ENCODE results near the gene SPATA17. TPM values are rescaled to one million over a fixed set of nuclear protein-coding genes. Genes with fewer than 3 reads are reported as not detected.
A peak's percentile ranks its signal among the peaks of the same experiment; 100 is the strongest.
"Not testable (repeated sequence)": the region's sequence is repeated elsewhere in the genome, so short reads cannot be mapped to it uniquely, and the experiment has no call there.

Gene SPATA17
- total RNA-seq: 10 to 100 TPM; 10.1 to 13.4 TPM
- 1 to 10 TPM; 3.3 to 3.9 TPM for polyA plus RNA-seq
- long read RNA-seq, donor 1, partial matches to known transcripts: 0 of 1 reads
- long read RNA-seq, donor 1, other reads (novel, unspliced or antisense): 0 of 1 reads
- long read RNA-seq, donor 2: 0 reads
- long read RNA-seq, donor 3: 0 reads
- long read RNA-seq, donor 4: 0 reads
- long read RNA-seq, donor 5: 0 reads

DNA sequence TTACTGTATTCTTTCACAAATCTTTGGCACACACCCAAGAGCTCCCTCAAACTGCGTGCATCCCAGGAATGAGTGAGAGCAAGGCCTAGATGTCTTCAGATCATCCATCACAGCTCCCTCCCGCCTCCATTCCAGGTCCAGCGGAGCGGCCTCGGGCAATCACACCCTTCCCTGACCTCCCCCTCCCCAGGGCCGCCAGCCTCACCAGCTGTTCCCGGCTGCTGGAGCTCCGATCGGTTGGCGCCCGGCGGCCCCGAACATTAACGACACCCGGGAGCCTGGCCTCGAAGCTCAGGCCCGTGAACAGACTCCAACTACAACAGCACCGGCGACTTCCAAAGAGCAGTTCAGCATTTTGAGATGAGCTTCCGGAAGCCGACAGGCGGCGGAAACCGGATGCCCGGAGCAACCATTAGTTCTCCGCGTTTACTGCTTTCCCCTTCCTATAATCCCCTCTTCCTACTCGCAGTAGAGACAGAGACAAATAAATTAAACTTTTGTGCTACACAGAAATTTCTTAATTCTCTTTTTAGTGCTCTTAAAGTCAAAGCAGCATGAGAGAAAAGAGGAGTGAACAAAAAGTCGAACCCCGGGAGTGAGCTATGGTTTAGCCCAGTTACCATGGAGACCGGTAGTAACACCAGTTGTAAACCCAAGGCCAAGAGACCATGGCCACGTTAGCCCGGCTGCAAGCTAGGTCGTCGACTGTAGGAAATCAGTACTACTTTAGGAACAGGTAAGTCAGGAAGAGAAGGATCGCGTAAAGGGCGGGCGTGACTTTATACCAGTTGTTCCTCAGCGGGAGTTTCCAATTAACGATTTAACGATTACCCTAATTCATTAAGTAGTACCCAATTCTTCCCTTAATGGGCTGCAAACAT, at the start of gene SPATA17, which contains the start of gene GPATCH2:
Gene SPATA17 (plus strand): TSS at position 634 of the 881 bp plus-strand sequence. CDS start 35 bp downstream, at position 669.
Gene GPATCH2 (minus strand): TSS at position 380 of the 881 bp plus-strand sequence. CDS start 119 bp downstream, at position 261.
- 0 to 1% methylated on average over 42 of the region's 42 CpGs for WGBS, 2 donors
- DNase-seq (peak; percentile 90 to 97 (median 96)), ATAC-seq (ENCODE audit: insufficient read depth, low FRiP score) (peak; percentile 92)
- H3K9ac ChIP-seq (ENCODE audit: insufficient read depth in 1 of 2, low read length in 2 of 2): peak within 1 kb of the TSS; percentile 97
- H3K4me1 ChIP-seq (ENCODE audit: control insufficient read depth in 5 of 5, insufficient read depth in 5 of 5, low read length in 5 of 5): peaks cover 0 to 15% (median 8%) of the 10 kb centered on the region in 5 donors
- no peaks in the 10 kb centered on the region for H3K27me3 ChIP-seq (ENCODE audit: control insufficient read depth in 3 of 3, insufficient read depth in 3 of 3, low read length in 2 of 3)
- no peaks in the 10 kb centered on the region for H3K36me3 ChIP-seq (ENCODE audit: control insufficient read depth in 4 of 4, insufficient read depth in 4 of 4, low read length in 4 of 4)
- no peak for TF ChIP-seq CTCF (IDR thresholded peaks at IDR 0.05; ENCODE audit: control extremely low read depth, extremely low read depth)
- peak within 1 kb of the TSS; percentile 90 to 98 for H3K27ac ChIP-seq (ENCODE audit: low read depth in 1 of 2, low read length in 1 of 2)
- H3K4me3 ChIP-seq: peak within 1 kb of the TSS; percentile 69
- H3K9me3 ChIP-seq (ENCODE audit: control insufficient read depth in 4 of 4, insufficient read depth in 3 of 4, low read length in 3 of 4): no peaks in the 10 kb centered on the region

DNA sequence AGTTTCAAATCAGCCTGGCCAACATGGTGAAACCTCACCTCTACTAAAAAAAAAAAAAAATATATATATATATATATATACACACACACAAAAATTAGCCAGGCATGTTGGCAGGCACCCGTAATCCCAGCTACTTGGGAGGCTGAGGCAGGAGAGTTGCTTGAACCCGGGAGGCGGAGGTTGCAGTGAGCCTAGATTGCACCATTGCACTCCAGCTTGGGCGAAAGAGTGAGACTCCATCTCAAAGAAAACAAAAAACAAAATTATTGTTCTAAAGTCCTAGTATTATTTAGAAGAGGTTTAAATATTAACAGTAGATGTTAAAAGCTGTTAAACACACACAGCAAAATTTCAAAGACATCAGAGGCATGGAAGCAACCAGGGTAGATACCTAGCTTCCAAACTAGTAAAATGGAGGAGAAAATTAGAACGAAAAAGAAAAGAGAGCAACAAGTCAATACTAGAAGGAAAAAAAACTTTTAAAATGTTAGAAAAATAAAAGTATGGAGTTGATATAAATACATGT, 46.8 kb upstream of the SPATA17 start:
- not testable (repeated sequence) for H3K36me3 ChIP-seq (ENCODE audit: control insufficient read depth in 4 of 4, insufficient read depth in 4 of 4, low read length in 4 of 4); H3K9ac ChIP-seq (ENCODE audit: insufficient read depth in 1 of 2, low read length in 2 of 2); H3K27ac ChIP-seq (ENCODE audit: low read depth in 1 of 2, low read length in 1 of 2); ATAC-seq (ENCODE audit: insufficient read depth, low FRiP score); H3K9me3 ChIP-seq (ENCODE audit: control insufficient read depth in 4 of 4, insufficient read depth in 3 of 4, low read length in 3 of 4); DNase-seq; H3K27me3 ChIP-seq (ENCODE audit: control insufficient read depth in 3 of 3, insufficient read depth in 3 of 3, low read length in 2 of 3); H3K4me3 ChIP-seq; H3K4me1 ChIP-seq (ENCODE audit: control insufficient read depth in 5 of 5, insufficient read depth in 5 of 5, low read length in 5 of 5)
- WGBS, 2 donors: 97 to 98% methylated on average over 5 of the region's 5 CpGs

DNA sequence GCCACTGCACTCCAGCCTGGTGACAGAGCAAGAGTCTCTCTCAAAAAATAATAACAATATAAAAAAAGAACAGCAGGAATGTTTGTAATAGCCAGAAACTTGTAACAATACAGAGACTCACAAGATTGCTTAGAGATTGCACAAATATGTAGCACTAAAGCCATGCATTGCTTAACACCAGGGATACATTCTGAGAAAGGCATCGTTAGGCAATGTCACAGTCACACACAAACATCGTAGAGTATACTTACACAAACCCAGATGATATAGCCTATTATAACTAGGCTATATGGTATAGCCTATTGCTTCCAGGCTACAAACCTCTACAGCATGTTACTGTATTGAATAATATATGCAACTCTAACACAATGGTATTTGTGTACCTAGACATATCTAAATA, 45.6 kb upstream of the SPATA17 start:
- DNase-seq (no peak), ATAC-seq (ENCODE audit: insufficient read depth, low FRiP score) (no peak)
- 62 to 83% methylated on average over 2 of the region's 2 CpGs for WGBS, 2 donors

More for the DNA sequence above, 45.6 kb upstream of the SPATA17 start:
- H3K27me3 ChIP-seq (ENCODE audit: control insufficient read depth in 3 of 3, insufficient read depth in 3 of 3, low read length in 2 of 3): no peaks in the 10 kb centered on the region
- H3K4me3 ChIP-seq: no peak overlapping the region
- H3K27ac ChIP-seq (ENCODE audit: low read depth in 1 of 2, low read length in 1 of 2): no peak overlapping the region
- no peaks in the 10 kb centered on the region for H3K4me1 ChIP-seq (ENCODE audit: control insufficient read depth in 5 of 5, insufficient read depth in 5 of 5, low read length in 5 of 5)
- H3K36me3 ChIP-seq (ENCODE audit: control insufficient read depth in 4 of 4, insufficient read depth in 4 of 4, low read length in 4 of 4): peaks cover 0 to 4% (median under 1%) of the 10 kb centered on the region in 4 donors
- no peak for TF ChIP-seq CTCF (IDR thresholded peaks at IDR 0.05; ENCODE audit: control extremely low read depth, extremely low read depth)
- no peak overlapping the region for H3K9ac ChIP-seq (ENCODE audit: insufficient read depth in 1 of 2, low read length in 2 of 2)
- no peaks in the 10 kb centered on the region for H3K9me3 ChIP-seq (ENCODE audit: control insufficient read depth in 4 of 4, insufficient read depth in 3 of 4, low read length in 3 of 4)
